Left lobe of liver (tissue), 2 donors: ENCODE measurements around the gene ADGRA3. TPM values are rescaled to one million over a fixed set of nuclear protein-coding genes. Genes with fewer than 3 reads are reported as not detected.

ENCODE experiments used
- ATAC-seq: fragments of 200-7000 bp; cut with Tn5 transposase; one replicate; pipeline ENCODE4 v1.9.1; 2020; ENCODE audit warnings: mild to moderate bottlenecking, moderate library complexity
- DNase-seq: peaks from one replicate; pipeline ENCODE4 v3.0.0-alpha.2; 2020; ENCODE audit warnings: low spot score
- total RNA-seq: library from RNA; stranded (reverse); gene quantifications from one replicate; pipeline ENCODE4 v1.2.1, GENCODE V29; 2021
- donor health status: DM: no; HTN: no; CAD: no; lungs with moderate emphysema.
- donor health status: DM: no; HTN: yes; CAD: no.

The ADGRA3 gene
- total RNA-seq, 1 donor from 2014 or later = 73.5 TPM

GRCh38 chr4:22510750-22511149 is 5.1 kb downstream of the ADGRA3 start:
- ATAC-seq (peak; percentile 21), DNase-seq (no peak)

- DNase-seq = no peak
- ATAC-seq = no peak
Observed at GRCh38 chr4:22508376-22508775, 7.5 kb downstream of the ADGRA3 start.

GRCh38 chr4:22504922-22505321 is 10.9 kb downstream of the ADGRA3 start:
- DNase-seq (no peak), ATAC-seq (no peak)

- ATAC-seq (no peak), DNase-seq (no peak)
Observed at GRCh38 chr4:22504447-22504846, 11.4 kb downstream of the ADGRA3 start.

GRCh38 chr4:22502895-22503814 is 12.7 kb downstream of the ADGRA3 start:
- DNase-seq (no peak), ATAC-seq (no peak)

- no peak for ATAC-seq
- no peak for DNase-seq
Observed at GRCh38 chr4:22501715-22502095, 14.2 kb downstream of the ADGRA3 start.

- ATAC-seq = peak; percentile 73
Observed at GRCh38 chr4:22500831-22501714, 14.8 kb downstream of the ADGRA3 start.

GRCh38 chr4:22500128-22500611 is 15.7 kb downstream of the ADGRA3 start:
- peak; percentile 81 for ATAC-seq

More at GRCh38 chr4:22500831-22501714, 14.8 kb downstream of the ADGRA3 start:
- DNase-seq = no peak

GRCh38 chr4:22498866-22499265 is 17.0 kb downstream of the ADGRA3 start:
- ATAC-seq = no peak
- DNase-seq = no peak

More at GRCh38 chr4:22500128-22500611, 15.7 kb downstream of the ADGRA3 start:
- peak; percentile 62 for DNase-seq

GRCh38 chr4:22496165-22496813 is 19.6 kb downstream of the ADGRA3 start:
- no peak for DNase-seq
- ATAC-seq = no peak

- DNase-seq (no peak), ATAC-seq (no peak)
Observed at GRCh38 chr4:22493523-22493922, 22.3 kb downstream of the ADGRA3 start.

- no peak for ATAC-seq
- no peak for DNase-seq
Observed at GRCh38 chr4:22492987-22493386, 22.9 kb downstream of the ADGRA3 start.

- no peak for ATAC-seq
- DNase-seq = no peak
Observed at GRCh38 chr4:22491939-22492338, 23.9 kb downstream of the ADGRA3 start.

GRCh38 chr4:22490718-22491315 is 25.0 kb downstream of the ADGRA3 start:
- ATAC-seq (peak; percentile 48), DNase-seq (no peak)

GRCh38 chr4:22488106-22488505 is 27.8 kb downstream of the ADGRA3 start:
- ATAC-seq = no peak
- no peak for DNase-seq

- ATAC-seq (no peak), DNase-seq (no peak)
Observed at GRCh38 chr4:22487328-22487727, 28.5 kb downstream of the ADGRA3 start.

GRCh38 chr4:22486276-22486675 is 29.6 kb downstream of the ADGRA3 start:
- ATAC-seq (no peak), DNase-seq (no peak)

GRCh38 chr4:22485737-22486136 is 30.1 kb downstream of the ADGRA3 start:
- DNase-seq = no peak
- no peak for ATAC-seq

- DNase-seq = no peak
Observed at GRCh38 chr4:22483551-22483981, 32.3 kb downstream of the ADGRA3 start.

More at GRCh38 chr4:22483551-22483981, 32.3 kb downstream of the ADGRA3 start:
- no peak for ATAC-seq
